Epithelial cell of esophagus (primary cell): ENCODE data around the gene SRSF9.

Source experiments
- DNase-seq: peaks from one replicate; pipeline ENCODE4 v3.0.0; 2010; ENCODE audit warnings: low read depth
- H3K4me3 ChIP-seq: 2 replicates; pipeline ENCODE4 v1.5.1; 2011; ENCODE audit warnings: mild to moderate bottlenecking, low read length, control low read depth
- CTCF ChIP-seq: IDR thresholded peaks from 2 replicates; pipeline ENCODE4 v1.5.1; 2011; ENCODE audit warnings: low read depth, mild to moderate bottlenecking, low read length, control low read depth, inconsistent platforms; ENCODE audit not compliant: insufficient read depth; ENCODE audit errors: missing control alignments

Gene SRSF9

GRCh38 chr12:120481022-120481767 is 11.6 kb upstream of the SRSF9 start:
- no peak for TF ChIP-seq CTCF
- DNase-seq: no peak
- no peak overlapping the region for H3K4me3 ChIP-seq

GRCh38 chr12:120480211-120480610 is 10.7 kb upstream of the SRSF9 start:
- H3K4me3 ChIP-seq: no peak overlapping the region
- DNase-seq: no peak
- TF ChIP-seq CTCF: no peak

- DNase-seq: peak; percentile 46
- no peak for TF ChIP-seq CTCF
- no peak overlapping the region for H3K4me3 ChIP-seq
Measured at GRCh38 chr12:120479458-120479857, 9.9 kb upstream of the SRSF9 start.

GRCh38 chr12:120475643-120476042 is 6.1 kb upstream of the SRSF9 start:
- H3K4me3 ChIP-seq: no peak overlapping the region
- TF ChIP-seq CTCF: no peak
- no peak for DNase-seq

- H3K4me3 ChIP-seq: no peak overlapping the region
- peak; percentile 98 for DNase-seq
Measured at GRCh38 chr12:120474616-120474960, 5.0 kb upstream of the SRSF9 start.

GRCh38 chr12:120473807-120474615 is 4.5 kb upstream of the SRSF9 start:
- no peak for DNase-seq
- TF ChIP-seq CTCF: no peak
- peak overlapping the region; percentile 11 for H3K4me3 ChIP-seq

More at GRCh38 chr12:120474616-120474960, 5.0 kb upstream of the SRSF9 start:
- no peak for TF ChIP-seq CTCF
